Thyroid gland (tissue), 4 donors: ENCODE data around the gene NME7. TPM values are rescaled to one million over a fixed set of nuclear protein-coding genes. Genes with fewer than 3 reads are reported as not detected.

Experiments used
- DNase-seq, 2 donors: peaks; one replicate each; pipeline ENCODE4 v3.0.0-alpha.2; 2019
- H3K27ac ChIP-seq, 3 donors: fragments of 200-600 bp; sonication (generic); 1 replicate in 2 of 3; 2 replicates in 1 of 3; pipeline ENCODE4 v1.5.1; 2016 to 2019; ENCODE audit warnings: mild to moderate bottlenecking in 1 of 3, moderate library complexity in 1 of 3
- H3K27me3 ChIP-seq: fragments of 200-600 bp; sonication (generic); one replicate; pipeline ENCODE4 v1.5.1; 2019
- H3K36me3 ChIP-seq, 2 donors: fragments of 200-600 bp; sonication (generic); one replicate each; pipeline ENCODE4 v1.5.1; 2016 to 2019
- H3K4me1 ChIP-seq, 2 donors: fragments of 200-600 bp; sonication (generic); one replicate each; pipeline ENCODE4 v1.5.1; 2017 to 2019
- H3K4me3 ChIP-seq, 3 donors: fragments of 200-600 bp; sonication (generic); replicated peaks in 1 of 3; 1 replicate in 2 of 3; 2 replicates in 1 of 3; pipeline ENCODE4 v1.5.1; 2016; ENCODE audit warnings: mild to moderate bottlenecking in 1 of 3
- H3K9me3 ChIP-seq: fragments of 200-600 bp; sonication (generic); one replicate; pipeline ENCODE4 v1.5.1; 2017
- POLR2A ChIP-seq, 2 donors: fragments of 450-650 bp; IDR thresholded peaks; one replicate each; pipeline ENCODE4 v1.6.1; 2017; ENCODE audit warnings: antibody characterized with exemption in 2 of 2, mild to moderate bottlenecking in 2 of 2, moderate library complexity in 1 of 2
- WGBS, 2 donors: methylation state at CpG; one replicate each; pipeline ENCODE4 v1.1.5; 2017; 5-methylcytosine and 5-hydroxymethylcytosine counted together
- intact Hi-C: fragments of 100-400 bp; cut with DNase I; formaldehyde crosslinking; loops from one replicate; pipeline ENCODE4 v1.15.1; 2023
- total RNA-seq, 4 donors: library from RNA; depleted of rRNA; stranded (reverse); fragments of >200 nt; gene quantifications; one replicate each; pipeline ENCODE4 v1.2.3, GENCODE V29; 2016
- TF ChIP-seq, protein P1 (sequence below), 6 experiments: fragments of 200-600 bp in 3 of 6; fragments of 450-650 bp in 3 of 6; sonication (generic) in 3 of 6; IDR thresholded peaks; one replicate each; pipeline ENCODE4 v1.5.1; 2016 to 2019; ENCODE audit warnings: antibody characterized with exemption in 6 of 6, mild to moderate bottlenecking in 2 of 6, inconsistent platforms in 1 of 6, moderate library complexity in 1 of 6

The NME7 gene
- total RNA-seq, 4 donors from 2014 or later, result 26.3 to 44.9 (median 36.4) TPM

DNA sequence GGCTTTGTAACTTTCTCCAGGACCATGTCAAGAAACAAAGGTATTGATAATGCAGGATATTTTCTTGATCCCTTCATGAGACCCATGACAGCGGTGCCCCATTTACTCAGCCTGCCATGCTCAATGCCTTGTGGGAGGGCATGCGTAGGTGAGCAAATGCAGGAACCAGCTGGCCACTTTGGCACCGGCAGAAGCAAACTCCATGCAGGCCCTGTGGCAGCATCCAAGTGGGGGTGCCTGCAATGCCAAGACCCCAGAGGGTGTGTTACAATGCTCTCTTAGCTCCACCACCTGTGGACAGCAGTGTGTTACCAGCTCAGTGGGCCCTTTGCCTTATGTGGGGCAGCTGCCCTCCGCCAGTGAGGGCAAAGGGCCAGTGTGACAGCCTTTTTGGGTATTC lies 153.0 kb downstream of the NME7 start:
- Histone ChIP-seq H3K27ac (no peak overlapping the region), H3K9me3 (no peaks in the 10 kb centered on the region), H3K4me3 (no peak overlapping the region), H3K4me1 (no peaks in the 10 kb centered on the region), H3K27me3 (no peaks in the 10 kb centered on the region), H3K36me3 (no peaks in the 10 kb centered on the region)
- intact Hi-C loops, result no loop called here
- WGBS, 2 donors, result 89 to 99% methylated on average over 4 of the region's 4 CpGs
- no peak for TF ChIP-seq POLR2A (IDR thresholded peaks at IDR 0.05)
- TF ChIP-seq, protein P1, sequence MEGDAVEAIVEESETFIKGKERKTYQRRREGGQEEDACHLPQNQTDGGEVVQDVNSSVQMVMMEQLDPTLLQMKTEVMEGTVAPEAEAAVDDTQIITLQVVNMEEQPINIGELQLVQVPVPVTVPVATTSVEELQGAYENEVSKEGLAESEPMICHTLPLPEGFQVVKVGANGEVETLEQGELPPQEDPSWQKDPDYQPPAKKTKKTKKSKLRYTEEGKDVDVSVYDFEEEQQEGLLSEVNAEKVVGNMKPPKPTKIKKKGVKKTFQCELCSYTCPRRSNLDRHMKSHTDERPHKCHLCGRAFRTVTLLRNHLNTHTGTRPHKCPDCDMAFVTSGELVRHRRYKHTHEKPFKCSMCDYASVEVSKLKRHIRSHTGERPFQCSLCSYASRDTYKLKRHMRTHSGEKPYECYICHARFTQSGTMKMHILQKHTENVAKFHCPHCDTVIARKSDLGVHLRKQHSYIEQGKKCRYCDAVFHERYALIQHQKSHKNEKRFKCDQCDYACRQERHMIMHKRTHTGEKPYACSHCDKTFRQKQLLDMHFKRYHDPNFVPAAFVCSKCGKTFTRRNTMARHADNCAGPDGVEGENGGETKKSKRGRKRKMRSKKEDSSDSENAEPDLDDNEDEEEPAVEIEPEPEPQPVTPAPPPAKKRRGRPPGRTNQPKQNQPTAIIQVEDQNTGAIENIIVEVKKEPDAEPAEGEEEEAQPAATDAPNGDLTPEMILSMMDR (IDR thresholded peaks at IDR 0.05), result no peak
- no peak for DNase-seq

DNA sequence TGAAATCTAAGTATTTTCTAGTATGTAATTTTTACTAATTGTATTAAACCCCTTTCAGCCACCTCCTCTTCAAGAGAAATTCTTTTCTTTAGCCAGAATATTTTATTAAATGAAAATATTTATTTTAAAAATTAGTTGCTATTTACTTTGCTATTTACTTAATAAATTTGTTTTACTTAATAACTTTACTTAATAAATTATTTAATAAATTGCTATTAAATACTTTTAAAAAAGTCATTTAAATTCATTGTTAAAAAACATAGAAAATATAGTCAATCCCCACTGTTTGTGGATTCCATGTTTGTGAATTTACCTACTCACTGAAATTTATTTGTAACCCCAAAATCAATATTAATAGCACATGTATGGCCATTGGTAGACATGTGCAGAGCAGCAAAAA lies 155.5 kb downstream of the NME7 start:
- Histone ChIP-seq H3K9me3 (no peaks in the 10 kb centered on the region), H3K36me3 (no peaks in the 10 kb centered on the region), H3K27me3 (no peaks in the 10 kb centered on the region), H3K4me3 (no peak overlapping the region), H3K27ac (no peak overlapping the region), H3K4me1 (no peaks in the 10 kb centered on the region)
- TF ChIP-seq, protein P1 (IDR thresholded peaks at IDR 0.05), result no peak
- TF ChIP-seq POLR2A (IDR thresholded peaks at IDR 0.05), result no peak
- no peak for DNase-seq
- intact Hi-C loops, result no loop called here

DNA sequence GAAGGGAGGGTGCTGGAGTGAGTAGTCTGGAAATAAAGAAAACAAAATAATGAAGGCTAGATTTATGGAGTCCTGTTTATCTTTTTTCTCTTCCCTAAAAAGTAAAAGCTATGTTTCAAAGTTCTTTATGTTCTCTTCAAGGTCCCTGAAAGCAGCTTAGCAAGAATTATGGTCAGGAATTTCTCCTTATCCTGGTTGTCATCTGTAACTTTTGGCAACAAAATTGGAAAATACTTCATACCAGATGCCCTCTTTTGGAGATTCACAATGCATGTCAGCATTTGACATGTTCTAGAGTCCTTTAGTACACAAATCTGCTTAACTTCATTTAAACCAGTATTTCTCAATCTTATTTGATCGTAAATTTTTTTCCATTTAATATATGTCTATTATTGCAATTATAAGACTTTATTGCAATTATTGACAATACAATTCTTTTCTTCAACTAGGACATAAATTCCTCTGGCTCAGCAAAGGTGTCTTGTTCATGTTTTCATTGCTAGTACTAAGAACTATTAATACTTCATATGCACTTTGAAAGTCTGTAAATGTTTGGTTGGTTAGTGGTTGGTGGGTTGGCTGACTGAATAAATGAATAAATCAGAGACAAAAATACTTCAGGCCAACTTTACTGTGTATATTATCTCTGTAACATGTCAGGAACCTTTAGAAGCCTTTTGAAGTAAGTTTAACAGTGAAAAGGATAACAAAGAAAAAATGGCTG lies 159.6 kb downstream of the NME7 start:
- no peaks in the 10 kb centered on the region for H3K4me1 ChIP-seq
- intact Hi-C loops, result no loop called here
- no peak overlapping the region for H3K27ac ChIP-seq
- no peak overlapping the region for H3K4me3 ChIP-seq
- no peaks in the 10 kb centered on the region for H3K36me3 ChIP-seq
- no peak for TF ChIP-seq POLR2A (IDR thresholded peaks at IDR 0.05)
- TF ChIP-seq, protein P1 (IDR thresholded peaks at IDR 0.05), result no peak
- DNase-seq, result no peak
- no peaks in the 10 kb centered on the region for H3K9me3 ChIP-seq
- 98 to 100% methylated on average over 1 of the region's 1 CpG for WGBS, 2 donors
- H3K27me3 ChIP-seq, result no peaks in the 10 kb centered on the region

DNA sequence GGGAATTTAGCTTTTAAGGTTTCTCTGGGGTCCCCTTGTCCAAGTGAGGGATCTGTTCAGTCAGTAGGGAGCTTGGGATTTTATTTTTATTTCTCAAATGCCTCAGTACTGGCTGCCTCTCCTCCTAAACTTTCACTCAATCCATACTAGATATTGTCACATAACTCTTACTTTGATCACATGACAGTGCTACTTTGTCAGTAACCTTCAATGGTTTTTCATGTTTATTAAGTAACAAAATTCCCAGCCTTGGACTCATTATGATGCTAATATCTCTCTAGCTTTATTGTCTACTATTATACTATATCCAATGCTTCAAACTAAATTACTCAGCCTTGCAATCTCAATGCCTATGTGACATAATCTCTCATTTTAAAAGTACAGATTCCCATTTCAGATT lies 163.4 kb downstream of the NME7 start:
- Histone ChIP-seq H3K27me3 (no peaks in the 10 kb centered on the region), H3K9me3 (no peaks in the 10 kb centered on the region), H3K4me3 (no peak overlapping the region), H3K36me3 (no peaks in the 10 kb centered on the region), H3K4me1 (no peaks in the 10 kb centered on the region), H3K27ac (no peak overlapping the region)
- TF ChIP-seq POLR2A (IDR thresholded peaks at IDR 0.05), result no peak
- TF ChIP-seq, protein P1 (IDR thresholded peaks at IDR 0.05), result no peak
- DNase-seq, result no peak
- intact Hi-C loops, result no loop called here

DNA sequence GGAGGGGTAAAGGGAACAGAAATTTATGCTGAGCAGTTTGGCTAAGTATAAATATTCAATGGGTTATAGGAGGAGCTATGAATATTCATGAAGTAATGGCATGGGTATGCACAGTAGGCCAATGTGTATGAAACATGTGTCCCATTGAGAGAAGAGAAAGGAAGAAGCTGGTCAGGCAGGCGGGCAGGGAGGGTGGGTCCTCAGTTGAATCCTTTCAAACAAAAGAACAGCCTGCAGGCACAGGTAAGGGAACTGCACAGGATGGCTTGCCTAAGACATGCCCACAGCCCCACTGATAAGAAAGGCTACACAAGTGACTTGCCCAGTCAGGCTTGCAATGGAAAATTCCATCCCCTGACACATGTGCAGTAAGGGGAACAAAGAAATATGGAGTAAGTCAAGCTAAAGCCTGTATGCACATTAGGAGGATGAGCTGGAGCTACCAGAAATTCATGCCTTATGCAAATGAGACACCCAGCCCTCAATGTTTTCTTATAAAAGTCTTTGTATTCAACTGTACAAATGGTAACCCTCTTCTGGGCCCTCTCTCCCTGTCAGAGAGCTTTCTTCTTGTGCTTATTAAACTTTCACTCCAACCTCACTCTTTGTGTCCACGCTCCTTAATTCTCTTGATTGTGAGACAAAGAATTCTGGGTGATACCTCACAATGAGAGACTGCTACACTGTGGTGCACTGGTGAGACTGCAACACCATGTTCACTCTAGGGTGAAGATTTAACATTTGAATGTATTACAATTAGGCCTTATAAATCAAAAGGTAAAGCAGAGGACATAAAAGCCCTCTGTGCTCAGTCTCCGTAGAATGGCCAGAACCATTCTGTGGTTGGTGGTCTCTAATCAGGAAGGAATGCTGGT lies 164.6 kb downstream of the NME7 start:
- no peaks in the 10 kb centered on the region for H3K9me3 ChIP-seq
- DNase-seq, result peak in 1 of 2 donors; percentile 2
- 99% methylated on average over 3 of the region's 3 CpGs for WGBS, 2 donors
- no peak overlapping the region for H3K4me3 ChIP-seq
- no peaks in the 10 kb centered on the region for H3K27me3 ChIP-seq
- H3K36me3 ChIP-seq, result no peaks in the 10 kb centered on the region
- H3K4me1 ChIP-seq, result no peaks in the 10 kb centered on the region
- intact Hi-C loops, result no loop called here
- H3K27ac ChIP-seq, result no peak overlapping the region
- TF ChIP-seq, protein P1 (IDR thresholded peaks at IDR 0.05), result no peak
- no peak for TF ChIP-seq POLR2A (IDR thresholded peaks at IDR 0.05)
